Skeletal muscle tissue (tissue), 4 donors: ENCODE measurements around the gene MCAT. TPM values are rescaled to one million over a fixed set of nuclear protein-coding genes. Genes with fewer than 3 reads are reported as not detected.

Source experiments
- H3K27ac ChIP-seq: one replicate; pipeline ENCODE4 v1.7.0; 2013; ENCODE audit warnings: mild to moderate bottlenecking, low read depth, low read length, inconsistent platforms
- H3K27me3 ChIP-seq, 3 donors: one replicate each; pipeline ENCODE4 v1.7.0; 2013; ENCODE audit warnings: low read length in 3 of 3; ENCODE audit not compliant: control insufficient read depth in 3 of 3, insufficient read depth in 3 of 3
- H3K36me3 ChIP-seq, 3 donors: one replicate each; pipeline ENCODE4 v1.7.0; 2013; ENCODE audit warnings: low read length in 3 of 3; ENCODE audit not compliant: control insufficient read depth in 3 of 3, insufficient read depth in 3 of 3
- H3K4me1 ChIP-seq, 3 donors: one replicate each; pipeline ENCODE4 v1.7.0; 2013; ENCODE audit warnings: low read length in 3 of 3, mild to moderate bottlenecking in 3 of 3; ENCODE audit not compliant: control insufficient read depth in 3 of 3, insufficient read depth in 3 of 3
- H3K4me3 ChIP-seq, 3 donors: one replicate each; pipeline ENCODE4 v1.7.0; 2013; ENCODE audit warnings: low read length in 3 of 3
- H3K9ac ChIP-seq, 3 donors: one replicate each; pipeline ENCODE4 v1.7.0; 2013; ENCODE audit warnings: low read length in 3 of 3, mild to moderate bottlenecking in 3 of 3, moderate library complexity in 2 of 3, low read depth in 1 of 3
- H3K9me3 ChIP-seq, 3 donors: one replicate each; pipeline ENCODE4 v1.7.0; 2013; ENCODE audit warnings: low read length in 3 of 3; ENCODE audit not compliant: control insufficient read depth in 3 of 3
- total RNA-seq: library from RNA; depleted of rRNA; stranded (reverse); fragments of >200 nt; gene quantifications from one replicate; pipeline ENCODE4 v1.2.3, GENCODE V29; 2014
- donor health status: Osteomylitis.

MCAT gene
- total RNA-seq, 1 donor from 2014 or later: 8.4 TPM

DNA sequence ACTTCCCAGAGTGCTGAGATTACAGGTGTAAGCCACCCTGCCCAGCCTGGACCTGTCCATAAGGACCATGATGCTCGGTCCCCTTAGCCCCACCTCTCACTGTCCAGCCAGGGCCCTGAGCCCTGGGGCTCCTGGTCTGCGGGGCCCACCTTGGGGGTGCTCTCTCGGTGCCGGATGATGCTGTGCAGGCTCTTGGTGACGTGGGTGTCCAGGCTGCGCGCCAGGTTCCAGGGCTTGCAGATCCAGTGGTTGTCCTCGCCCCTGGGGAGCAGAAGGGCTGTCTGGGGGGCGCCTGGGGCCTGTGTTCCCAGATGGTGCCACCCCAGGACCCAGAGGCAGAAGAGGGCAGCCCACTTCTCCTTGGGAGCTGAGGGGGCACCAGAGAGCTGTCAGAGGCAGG is 30.4 kb upstream of the MCAT start:
- H3K9me3 ChIP-seq: no peaks in the 10 kb centered on the region
- H3K9ac ChIP-seq: no peak overlapping the region
- no peak overlapping the region for H3K27ac ChIP-seq
- H3K36me3 ChIP-seq: peaks cover 45 to 57% (median 52%) of the 10 kb centered on the region in 3 donors
- no peaks in the 10 kb centered on the region for H3K4me1 ChIP-seq
- H3K4me3 ChIP-seq: no peak overlapping the region
- H3K27me3 ChIP-seq: no peaks in the 10 kb centered on the region

DNA sequence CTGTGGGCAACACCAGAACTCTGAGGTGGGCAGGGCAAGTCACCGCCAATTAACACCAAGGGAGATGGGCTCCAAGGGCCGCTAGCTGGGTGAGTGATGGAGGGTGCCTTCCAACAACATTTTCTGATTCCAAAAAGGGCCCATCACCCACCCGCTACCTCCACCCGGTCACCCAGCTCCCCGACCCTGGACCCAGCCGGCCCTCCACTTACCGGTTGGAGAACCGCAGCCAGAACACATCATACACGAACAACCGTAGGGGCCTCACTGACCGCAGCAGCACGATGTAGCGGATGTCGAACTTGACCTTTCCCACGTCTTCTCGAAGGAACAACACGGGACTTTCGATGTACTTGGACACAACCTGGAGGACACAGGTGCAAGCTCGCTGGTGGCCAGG is 29.0 kb upstream of the MCAT start:
- Histone ChIP-seq H3K4me3 (no peak overlapping the region), H3K9me3 (no peaks in the 10 kb centered on the region), H3K9ac (no peak overlapping the region), H3K36me3 (peaks cover 50 to 67% (median 54%) of the 10 kb centered on the region in 3 donors), H3K27ac (no peak overlapping the region), H3K4me1 (no peaks in the 10 kb centered on the region), H3K27me3 (no peaks in the 10 kb centered on the region)

DNA sequence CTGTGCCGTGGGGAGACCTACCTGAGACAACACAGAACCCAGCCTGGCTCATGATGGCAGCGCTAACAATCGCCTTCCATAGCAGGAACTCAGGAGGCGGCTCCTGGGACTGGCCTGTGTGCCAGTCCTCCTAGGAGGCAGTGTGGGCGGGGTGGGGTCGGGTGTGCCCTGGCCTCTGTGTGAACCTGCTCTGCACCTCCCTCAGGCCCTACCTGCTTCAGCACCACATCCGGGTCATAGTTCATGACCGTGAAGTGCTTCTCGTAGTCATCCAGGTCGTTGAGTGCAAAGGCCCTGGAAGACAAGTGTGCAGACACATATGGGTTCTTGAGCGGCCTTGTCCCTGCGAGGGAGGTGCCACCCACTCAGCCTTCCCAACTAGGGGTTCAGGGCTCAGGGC is 28.4 kb upstream of the MCAT start:
- H3K4me1 ChIP-seq: no peaks in the 10 kb centered on the region
- H3K27me3 ChIP-seq: no peaks in the 10 kb centered on the region
- no peak overlapping the region for H3K27ac ChIP-seq
- H3K9ac ChIP-seq: no peak overlapping the region
- no peak overlapping the region for H3K4me3 ChIP-seq
- H3K36me3 ChIP-seq: peaks cover 50 to 70% (median 54%) of the 10 kb centered on the region in 3 donors
- H3K9me3 ChIP-seq: no peaks in the 10 kb centered on the region

- Histone ChIP-seq H3K27me3 (no peaks in the 10 kb centered on the region), H3K36me3 (peaks cover 50 to 71% (median 51%) of the 10 kb centered on the region in 3 donors), H3K4me3 (no peak overlapping the region), H3K27ac (no peak overlapping the region), H3K4me1 (no peaks in the 10 kb centered on the region), H3K9ac (no peak overlapping the region), H3K9me3 (no peaks in the 10 kb centered on the region)
Measured at GRCh38 chr22:43171019-43171491, 27.9 kb upstream of the MCAT start.

DNA sequence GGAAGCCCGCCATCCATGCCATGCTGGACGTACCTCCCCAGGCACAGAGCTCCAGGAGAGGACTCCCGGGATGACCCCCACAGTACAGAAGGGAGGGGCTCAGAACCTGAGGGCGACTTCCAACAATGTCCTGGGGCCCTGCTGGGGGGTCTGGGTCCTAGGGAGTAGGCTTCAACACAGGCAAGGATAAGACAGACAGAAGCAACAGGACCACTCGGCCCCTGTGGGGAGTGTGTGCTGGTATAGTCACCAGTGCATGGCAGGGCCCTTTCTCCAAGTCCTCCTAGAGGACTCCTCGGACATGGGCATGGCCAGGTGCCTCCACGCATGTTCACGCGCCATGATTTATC is 26.9 kb upstream of the MCAT start:
- H3K4me1 ChIP-seq: no peaks in the 10 kb centered on the region
- H3K27ac ChIP-seq: no peak overlapping the region
- peaks cover 47 to 66% (median 47%) of the 10 kb centered on the region in 3 donors for H3K36me3 ChIP-seq
- no peak overlapping the region for H3K4me3 ChIP-seq
- H3K27me3 ChIP-seq: no peaks in the 10 kb centered on the region
- no peak overlapping the region for H3K9ac ChIP-seq
- no peaks in the 10 kb centered on the region for H3K9me3 ChIP-seq

DNA sequence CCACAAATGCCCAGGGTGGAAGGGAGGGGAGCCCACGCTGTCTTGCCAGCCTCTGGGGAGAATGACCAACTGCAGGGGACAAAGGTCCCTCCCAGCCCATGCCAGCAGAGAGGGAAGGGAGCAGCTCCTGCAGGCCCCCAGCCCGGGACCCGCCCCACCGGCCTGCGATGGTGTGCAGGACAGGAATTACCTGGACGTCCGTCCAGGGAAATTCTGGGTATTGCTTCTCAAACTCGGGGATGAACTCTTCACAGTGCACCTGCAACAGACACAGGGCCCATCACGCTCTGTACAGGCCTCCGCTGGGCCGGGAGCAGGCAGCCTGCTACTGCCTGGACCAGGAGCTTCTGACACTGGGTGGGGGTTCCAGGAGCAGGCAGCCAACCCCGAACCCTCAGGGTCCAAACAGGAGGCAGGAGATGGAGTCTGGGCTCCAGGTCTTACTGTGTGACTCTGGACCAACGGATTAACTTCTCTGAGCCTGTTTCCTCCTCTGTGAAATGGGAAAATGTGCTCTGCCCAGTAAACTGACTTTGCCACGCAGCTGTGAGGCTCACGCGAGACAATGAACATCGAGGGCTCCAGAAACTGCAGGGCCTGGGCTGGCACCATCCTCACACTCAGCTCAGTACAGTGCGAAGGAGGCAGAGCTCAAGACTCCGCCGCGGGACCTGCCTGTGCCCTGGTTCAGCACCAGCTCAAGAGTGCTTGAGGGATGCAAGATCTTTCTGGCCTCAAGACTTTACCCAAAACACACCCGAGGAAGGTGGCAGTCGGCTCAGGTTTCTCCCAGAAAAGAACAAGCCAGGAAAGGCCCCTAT is 26.3 kb upstream of the MCAT start:
- H3K27ac ChIP-seq: no peak overlapping the region
- H3K9ac ChIP-seq: no peak overlapping the region
- no peak overlapping the region for H3K4me3 ChIP-seq
- H3K36me3 ChIP-seq: peaks cover 45 to 60% (median 46%) of the 10 kb centered on the region in 3 donors
- peaks cover 0 to 2% (median 0%) of the 10 kb centered on the region in 3 donors for H3K4me1 ChIP-seq
- no peaks in the 10 kb centered on the region for H3K27me3 ChIP-seq
- H3K9me3 ChIP-seq: no peaks in the 10 kb centered on the region

DNA sequence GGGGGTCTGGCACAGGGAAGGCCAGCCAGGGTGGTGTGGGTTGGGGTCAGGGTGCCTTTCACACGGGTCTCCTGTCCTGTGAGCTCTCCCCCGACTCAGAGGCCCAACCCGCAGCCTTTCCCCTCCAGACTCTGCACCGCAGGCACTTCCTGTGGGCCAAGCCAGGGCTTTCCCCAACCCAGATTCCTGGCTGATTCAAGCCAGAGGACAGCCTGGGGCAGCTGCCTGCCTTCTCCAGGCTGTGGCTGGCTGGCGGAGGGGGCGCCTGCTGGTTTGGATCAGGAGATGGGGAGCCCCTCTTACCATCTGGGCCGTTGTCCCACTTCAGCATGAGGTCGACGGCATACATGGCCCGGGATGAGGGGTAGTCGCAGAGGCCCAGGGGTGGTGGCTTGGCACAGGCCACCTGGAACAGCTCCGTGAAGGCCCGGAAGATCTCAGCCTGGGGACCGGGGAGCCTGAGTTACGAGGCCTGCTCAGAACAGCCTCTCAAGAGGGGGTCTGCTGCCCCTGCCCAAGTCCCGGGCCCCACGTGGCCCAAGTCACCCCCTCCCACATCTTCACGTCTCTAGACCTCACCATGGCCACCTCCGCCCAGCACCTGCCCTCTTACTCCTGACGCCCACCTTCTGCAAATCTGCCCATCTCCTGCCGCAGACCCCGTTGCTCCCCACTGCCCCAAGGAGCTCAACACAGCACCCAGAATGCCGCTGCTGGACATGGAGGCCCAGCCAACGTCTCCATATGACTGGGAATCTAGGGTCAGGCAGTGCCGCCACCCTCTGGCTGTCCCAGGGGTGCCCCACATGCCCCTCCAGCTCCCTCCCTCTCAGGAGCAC is 25.5 kb upstream of the MCAT start:
- Histone ChIP-seq H3K4me3 (no peak overlapping the region), H3K9me3 (no peaks in the 10 kb centered on the region), H3K9ac (no peak overlapping the region), H3K4me1 (peaks cover 3 to 6% (median 6%) of the 10 kb centered on the region in 3 donors), H3K27me3 (no peaks in the 10 kb centered on the region), H3K36me3 (peaks cover 37 to 52% (median 40%) of the 10 kb centered on the region in 3 donors), H3K27ac (no peak overlapping the region)

- peaks cover 8 to 11% (median 11%) of the 10 kb centered on the region in 3 donors for H3K4me1 ChIP-seq
- H3K9ac ChIP-seq: no peak overlapping the region
- no peaks in the 10 kb centered on the region for H3K9me3 ChIP-seq
- H3K27me3 ChIP-seq: no peaks in the 10 kb centered on the region
- H3K36me3 ChIP-seq: peaks cover 29 to 38% (median 36%) of the 10 kb centered on the region in 3 donors
- H3K27ac ChIP-seq: no peak overlapping the region
- no peak overlapping the region for H3K4me3 ChIP-seq
Measured at GRCh38 chr22:43167001-43167589, 23.9 kb upstream of the MCAT start.

DNA sequence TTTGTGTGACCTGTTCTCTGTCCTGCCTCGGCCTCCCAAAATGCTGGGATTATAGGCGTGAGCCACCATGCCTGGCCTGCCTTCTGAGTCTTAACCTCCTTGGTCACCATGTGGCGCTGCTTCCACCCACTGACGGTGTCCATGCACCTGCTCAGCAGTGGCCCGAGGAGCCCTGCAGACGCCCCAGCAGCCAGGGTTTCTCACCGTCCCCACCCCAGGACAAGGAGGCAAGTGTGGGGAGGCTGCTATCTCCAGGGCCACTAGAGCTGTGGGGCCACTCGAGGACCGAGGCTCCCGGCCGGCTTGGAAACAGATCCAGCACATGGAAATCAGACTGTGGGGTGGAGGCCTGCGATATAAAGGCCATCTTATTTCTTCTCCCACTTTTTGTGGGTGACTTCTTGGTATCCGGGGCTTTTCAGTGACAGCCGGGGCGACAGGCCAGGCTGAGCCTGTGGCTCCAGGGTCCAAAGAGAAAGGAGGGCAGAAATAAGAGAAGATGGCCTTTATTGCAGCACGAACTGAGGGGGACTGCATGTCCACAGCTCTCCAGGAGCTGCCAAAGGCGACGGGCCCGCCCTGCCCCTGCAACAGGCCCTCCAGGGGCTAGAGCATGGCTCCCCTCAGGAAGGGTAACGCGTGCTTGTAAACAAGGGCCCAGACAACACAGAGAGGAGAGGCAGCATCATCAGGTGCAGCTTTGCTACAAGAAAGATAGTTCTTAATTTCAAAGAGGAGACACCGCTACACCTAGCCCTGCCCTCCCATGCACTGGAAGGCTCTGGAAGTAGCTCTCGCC is 23.1 kb upstream of the MCAT start:
- Histone ChIP-seq H3K9ac (no peak overlapping the region), H3K27me3 (no peaks in the 10 kb centered on the region), H3K36me3 (peaks cover 21 to 30% (median 28%) of the 10 kb centered on the region in 3 donors), H3K4me1 (peaks cover 8 to 11% (median 11%) of the 10 kb centered on the region in 3 donors), H3K4me3 (no peak overlapping the region), H3K9me3 (no peaks in the 10 kb centered on the region), H3K27ac (no peak overlapping the region)
